Cardiac ventricle fibroblast (primary cell): ENCODE data around the gene ATOH8. TPM values are rescaled to one million over a fixed set of nuclear protein-coding genes. Genes with fewer than 3 reads are reported as not detected.

Experiments
- total RNA-seq: library from RNA; depleted of rRNA; stranded (reverse); fragments of >200 nt; gene quantifications from 2 replicates; pipeline ENCODE4 v1.2.3, GENCODE V29; 2015

ATOH8 gene
- total RNA-seq = 31.2 and 34.5 TPM in 2 replicates

GRCh38 chr2:85753525-85754312, at the start of gene ATOH8:
TSS of gene ATOH8 (plus strand) at chr2:85753991. CDS start at chr2:85754190, 199 bp downstream.

Other genes with a start within 250 kb of the ATOH8 start
- gene MAT2A, start 214.8 kb upstream of the ATOH8 start, total RNA-seq = 105 and 115 TPM in 2 replicates
- gene GGCX, start 192.5 kb upstream of the ATOH8 start, total RNA-seq = 49.0 and 62.2 TPM in 2 replicates
- 8.3 TPM in 1 of 2 replicates, not detected in the other for gene VAMP8, start 176.4 kb upstream of the ATOH8 start, total RNA-seq
- gene VAMP5, start 169.6 kb upstream of the ATOH8 start, total RNA-seq = 53.7 and 63.0 TPM in 2 replicates
- 148 and 182 TPM in 2 replicates for gene RNF181, start 158.2 kb upstream of the ATOH8 start, total RNA-seq
- 13.6 and 19.7 TPM in 2 replicates for gene TMEM150A, start 151.3 kb upstream of the ATOH8 start, total RNA-seq
- 7.9 and 9.6 TPM in 2 replicates for gene C2orf68, start 141.9 kb upstream of the ATOH8 start, total RNA-seq
- gene USP39, start 137.8 kb upstream of the ATOH8 start, total RNA-seq = 34.6 and 55.0 TPM in 2 replicates
- gene SFTPB, start 85.8 kb upstream of the ATOH8 start, total RNA-seq = not detected in 2 replicates
- gene GNLY, start 59.6 kb upstream of the ATOH8 start, total RNA-seq = not detected in 2 replicates
- 7.7 and 9.3 TPM in 2 replicates for gene ST3GAL5, start 135.0 kb downstream of the ATOH8 start, total RNA-seq